GM19025 (cell line): Measurements from ENCODE around the gene RARA.
"Not testable (repeated sequence)": the region's sequence is repeated elsewhere in the genome, so short reads cannot be mapped to it uniquely, and the experiment has no call there.

Experiments used
- ATAC-seq: cut with Tn5 transposase; IDR thresholded peaks from one replicate; pipeline ENCODE4 v1.9.1; 2021; ENCODE audit warnings: mild to moderate bottlenecking, low read depth, moderate library complexity; ENCODE audit not compliant: unreplicated experiment

RARA gene

GRCh38 chr17:40366861-40367518, 58.0 kb downstream of the RARA start:
- ATAC-seq, result no peak

- not testable (repeated sequence) for ATAC-seq
These were observed 58.7 kb downstream of the RARA start for GRCh38 chr17:40367728-40368127.

- ATAC-seq, result no peak
These were observed 60.9 kb downstream of the RARA start for GRCh38 chr17:40369923-40370322.

GRCh38 chr17:40371261-40371929, 62.4 kb downstream of the RARA start:
- no peak for ATAC-seq

- no peak for ATAC-seq
These were observed 63.1 kb downstream of the RARA start for GRCh38 chr17:40372031-40372430.

- not testable (repeated sequence) for ATAC-seq
These were observed 63.7 kb downstream of the RARA start for GRCh38 chr17:40372644-40373043.

GRCh38 chr17:40373324-40373723, 64.3 kb downstream of the RARA start:
- no peak for ATAC-seq

- ATAC-seq, result no peak
These were observed 65.0 kb downstream of the RARA start for GRCh38 chr17:40373999-40374398.

- no peak for ATAC-seq
These were observed 66.0 kb downstream of the RARA start for GRCh38 chr17:40374821-40375498.

- not testable (repeated sequence) for ATAC-seq
These were observed 66.8 kb downstream of the RARA start for GRCh38 chr17:40375786-40376185.

GRCh38 chr17:40376541-40376940, 67.6 kb downstream of the RARA start:
- ATAC-seq, result not testable (repeated sequence)

- ATAC-seq, result no peak
These were observed 68.9 kb downstream of the RARA start for GRCh38 chr17:40377832-40378231.

GRCh38 chr17:40378966-40379365, 70.0 kb downstream of the RARA start:
- no peak for ATAC-seq

GRCh38 chr17:40382251-40382650, 73.3 kb downstream of the RARA start:
- ATAC-seq, result no peak

- not testable (repeated sequence) for ATAC-seq
These were observed 77.6 kb downstream of the RARA start for GRCh38 chr17:40386555-40386954.

GRCh38 chr17:40399185-40399584, 90.2 kb downstream of the RARA start:
- no peak for ATAC-seq

- no peak for ATAC-seq
These were observed 93.7 kb downstream of the RARA start for GRCh38 chr17:40402668-40403067.

- ATAC-seq, result no peak
These were observed 95.0 kb downstream of the RARA start for GRCh38 chr17:40404003-40404402.
